ENCODE results near the gene AGO4. TPM values are rescaled to one million over a fixed set of nuclear protein-coding genes. Genes with fewer than 3 reads are reported as not detected.
"Not testable (repeated sequence)": the region's sequence is repeated elsewhere in the genome, so short reads cannot be mapped to it uniquely, and the experiment has no call there.

Gene AGO4
- total RNA-seq, 2 donors from 2014 or later = 6.9 to 11.9 TPM

DNA sequence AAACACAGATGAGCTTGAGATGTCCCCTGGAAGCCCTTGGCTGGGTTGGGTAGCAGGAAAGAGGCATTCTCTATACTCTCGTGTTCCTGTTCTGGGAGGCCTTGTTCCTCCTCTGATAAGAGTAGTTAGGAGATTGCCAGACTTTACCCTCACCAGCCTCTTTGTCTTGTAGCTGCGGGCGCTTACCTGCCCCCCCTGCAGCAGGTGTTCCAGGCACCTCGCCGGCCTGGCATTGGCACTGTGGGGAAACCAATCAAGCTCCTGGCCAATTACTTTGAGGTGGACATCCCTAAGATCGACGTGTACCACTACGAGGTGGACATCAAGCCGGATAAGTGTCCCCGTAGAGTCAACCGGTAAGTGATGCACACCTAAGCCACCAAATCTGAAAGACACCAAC, 80.4 kb downstream of the AGO4 start:
- WGBS, 2 donors = 60 to 76% methylated on average over 9 to 11 of the region's 11 CpGs

DNA sequence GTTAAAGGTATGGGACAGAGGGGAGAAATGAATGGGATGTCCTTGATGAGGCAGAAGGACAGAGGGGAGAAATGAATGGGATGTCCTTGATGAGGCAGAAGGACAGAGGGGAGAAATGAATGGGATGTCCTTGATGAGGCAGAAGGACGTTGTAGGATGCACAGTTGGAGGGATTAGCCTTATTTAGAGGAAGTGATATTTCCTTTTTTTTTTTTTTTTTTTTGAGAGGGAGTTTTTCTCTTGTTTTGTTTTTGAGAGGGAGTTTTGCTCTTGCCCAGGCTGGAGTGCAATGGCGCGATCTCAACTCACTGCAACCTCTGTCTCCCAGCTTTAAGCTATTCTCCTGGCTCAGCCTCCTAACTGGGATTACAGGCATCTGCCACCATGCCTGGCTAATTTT, 81.2 kb downstream of the AGO4 start:
- not testable (repeated sequence) for ATAC-seq, DNase-seq
- H3K36me3 ChIP-seq (replicated peaks in 1 of 2; ENCODE audit: insufficient read depth in 1 of 2, low read depth in 2 of 2) = peaks cover 0 to 14% of the 10 kb centered on the region in 2 donors

More for the DNA sequence above, 80.4 kb downstream of the AGO4 start:
- H3K4me1 ChIP-seq = peaks cover 24% of the 10 kb centered on the region
- intact Hi-C loops (cut with DNase I) = no loop called here
- H3K4me3 ChIP-seq = no peak overlapping the region
- peaks cover 0 to 12% of the 10 kb centered on the region in 2 donors for H3K36me3 ChIP-seq (replicated peaks in 1 of 2; ENCODE audit: insufficient read depth in 1 of 2, low read depth in 2 of 2)
- H3K27me3 ChIP-seq = no peaks in the 10 kb centered on the region
- no peak for ATAC-seq
- H3K27ac ChIP-seq = no peak overlapping the region
- DNase-seq = peak in 1 of 4 donors; percentile 22
- no peak for TF ChIP-seq POLR2A (IDR thresholded peaks at IDR 0.05)
- TF ChIP-seq, protein P1, sequence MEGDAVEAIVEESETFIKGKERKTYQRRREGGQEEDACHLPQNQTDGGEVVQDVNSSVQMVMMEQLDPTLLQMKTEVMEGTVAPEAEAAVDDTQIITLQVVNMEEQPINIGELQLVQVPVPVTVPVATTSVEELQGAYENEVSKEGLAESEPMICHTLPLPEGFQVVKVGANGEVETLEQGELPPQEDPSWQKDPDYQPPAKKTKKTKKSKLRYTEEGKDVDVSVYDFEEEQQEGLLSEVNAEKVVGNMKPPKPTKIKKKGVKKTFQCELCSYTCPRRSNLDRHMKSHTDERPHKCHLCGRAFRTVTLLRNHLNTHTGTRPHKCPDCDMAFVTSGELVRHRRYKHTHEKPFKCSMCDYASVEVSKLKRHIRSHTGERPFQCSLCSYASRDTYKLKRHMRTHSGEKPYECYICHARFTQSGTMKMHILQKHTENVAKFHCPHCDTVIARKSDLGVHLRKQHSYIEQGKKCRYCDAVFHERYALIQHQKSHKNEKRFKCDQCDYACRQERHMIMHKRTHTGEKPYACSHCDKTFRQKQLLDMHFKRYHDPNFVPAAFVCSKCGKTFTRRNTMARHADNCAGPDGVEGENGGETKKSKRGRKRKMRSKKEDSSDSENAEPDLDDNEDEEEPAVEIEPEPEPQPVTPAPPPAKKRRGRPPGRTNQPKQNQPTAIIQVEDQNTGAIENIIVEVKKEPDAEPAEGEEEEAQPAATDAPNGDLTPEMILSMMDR (IDR thresholded peaks at IDR 0.05) = no peak
- no peaks in the 10 kb centered on the region for H3K9me3 ChIP-seq

DNA sequence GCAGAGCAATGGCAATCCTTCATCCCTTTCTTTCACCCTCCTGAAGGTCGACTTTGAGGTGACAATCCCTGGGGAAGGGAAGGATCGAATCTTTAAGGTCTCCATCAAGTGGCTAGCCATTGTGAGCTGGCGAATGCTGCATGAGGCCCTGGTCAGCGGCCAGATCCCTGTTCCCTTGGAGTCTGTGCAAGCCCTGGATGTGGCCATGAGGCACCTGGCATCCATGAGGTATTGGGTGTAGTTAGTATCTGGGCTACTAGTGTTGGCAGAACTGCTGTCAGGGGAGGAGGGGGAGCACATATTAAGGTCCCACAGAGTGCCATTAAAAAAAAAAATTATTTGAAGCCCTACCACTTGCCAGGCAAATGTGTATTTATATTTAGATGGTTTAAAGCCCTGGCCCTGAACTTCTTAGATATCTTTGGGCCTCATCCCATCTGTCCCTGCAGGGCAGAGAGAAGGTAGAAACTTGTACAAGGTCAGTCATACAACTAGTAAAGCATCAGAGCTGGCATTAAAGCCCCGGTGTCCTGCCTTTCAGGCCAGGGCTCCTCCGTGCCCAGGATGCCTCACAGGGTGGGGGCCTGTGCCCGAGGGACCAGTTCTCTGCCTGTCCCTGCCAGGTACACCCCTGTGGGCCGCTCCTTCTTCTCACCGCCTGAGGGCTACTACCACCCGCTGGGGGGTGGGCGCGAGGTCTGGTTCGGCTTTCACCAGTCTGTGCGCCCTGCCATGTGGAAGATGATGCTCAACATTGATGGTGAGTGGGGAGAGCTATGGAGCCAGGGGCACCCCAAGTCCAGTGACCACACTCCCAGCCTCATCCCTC, 85.4 kb downstream of the AGO4 start:
- Histone ChIP-seq H3K9me3 (no peaks in the 10 kb centered on the region), H3K36me3 (replicated peaks in 1 of 2; ENCODE audit: insufficient read depth in 1 of 2, low read depth in 2 of 2) (peaks cover 0 to 21% of the 10 kb centered on the region in 2 donors), H3K4me1 (no peaks in the 10 kb centered on the region), H3K27ac (no peak overlapping the region), H3K4me3 (no peak overlapping the region), H3K27me3 (no peaks in the 10 kb centered on the region)
- WGBS, 2 donors = 96 to 98% methylated on average over 4 to 14 of the region's 14 CpGs
- TF ChIP-seq, protein P1 (IDR thresholded peaks at IDR 0.05) = no peak
- TF ChIP-seq POLR2A (IDR thresholded peaks at IDR 0.05) = no peak
- intact Hi-C loops (cut with DNase I) = no loop called here
- DNase-seq (no peak), ATAC-seq (no peak)

More for the DNA sequence above, 81.2 kb downstream of the AGO4 start:
- intact Hi-C loops (cut with DNase I); H3K27ac ChIP-seq; H3K27me3 ChIP-seq; H3K9me3 ChIP-seq; H3K4me3 ChIP-seq: not testable (repeated sequence)
- peaks cover 23% of the 10 kb centered on the region for H3K4me1 ChIP-seq
- 77 to 89% methylated on average over 3 of the region's 3 CpGs for WGBS, 2 donors

DNA sequence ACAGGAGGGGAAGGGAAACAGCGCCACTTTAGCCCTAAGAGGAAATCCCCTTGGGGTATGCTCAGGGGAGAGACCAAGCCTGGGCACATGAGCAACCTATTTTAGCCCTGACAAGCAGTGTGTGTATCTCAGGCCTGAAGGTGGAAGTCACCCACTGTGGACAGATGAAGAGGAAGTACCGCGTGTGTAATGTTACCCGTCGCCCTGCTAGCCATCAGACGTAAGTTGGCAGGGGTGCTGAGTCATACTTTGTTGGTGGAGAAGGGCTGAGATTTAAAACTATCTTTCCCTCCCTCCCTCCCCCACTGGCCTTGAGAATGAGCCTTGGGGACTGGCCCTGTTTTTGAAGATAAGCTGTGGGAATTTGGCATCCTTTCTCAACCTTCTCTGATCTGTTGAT, 86.4 kb downstream of the AGO4 start:
- Histone ChIP-seq H3K27ac (peak overlapping the region in 1 of 4 donors; percentile 17), H3K36me3 (replicated peaks in 1 of 2; ENCODE audit: insufficient read depth in 1 of 2, low read depth in 2 of 2) (peaks cover 0 to 21% of the 10 kb centered on the region in 2 donors), H3K4me1 (no peaks in the 10 kb centered on the region), H3K4me3 (no peak overlapping the region), H3K9me3 (no peaks in the 10 kb centered on the region), H3K27me3 (no peaks in the 10 kb centered on the region)
- no peak for TF ChIP-seq POLR2A (IDR thresholded peaks at IDR 0.05)
- TF ChIP-seq, protein P1 (IDR thresholded peaks at IDR 0.05) = no peak
- peak; percentile 35 for ATAC-seq
- intact Hi-C loops (cut with DNase I) = no loop called here
- WGBS, 2 donors = 47 to 66% methylated on average over 3 to 6 of the region's 6 CpGs
- DNase-seq = peak in 3 of 4 donors; percentile 18 to 70 (median 33)

DNA sequence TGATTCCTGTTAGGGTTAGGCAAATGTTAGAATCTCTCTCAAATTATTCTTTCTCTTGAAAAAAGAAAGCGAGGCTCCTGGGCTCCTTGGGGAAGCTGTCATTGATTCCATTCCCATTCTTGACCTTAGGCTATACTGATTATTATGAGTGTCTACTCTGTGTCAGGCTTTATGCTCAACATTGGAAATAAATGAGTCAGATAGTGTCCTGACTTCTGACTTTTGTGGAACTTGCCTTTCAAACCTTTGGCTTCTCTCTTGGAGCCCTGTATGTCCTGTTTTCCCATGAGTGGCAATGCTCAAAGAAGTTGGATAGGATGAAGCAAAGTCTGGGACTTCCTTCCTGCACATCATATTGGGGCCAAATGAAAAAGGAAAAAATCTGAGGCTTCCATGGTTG, 86.8 kb downstream of the AGO4 start:
- Histone ChIP-seq H3K27me3 (no peaks in the 10 kb centered on the region), H3K9me3 (no peaks in the 10 kb centered on the region), H3K27ac (no peak overlapping the region), H3K4me3 (no peak overlapping the region), H3K4me1 (no peaks in the 10 kb centered on the region), H3K36me3 (replicated peaks in 1 of 2; ENCODE audit: insufficient read depth in 1 of 2, low read depth in 2 of 2) (peaks cover 0 to 21% of the 10 kb centered on the region in 2 donors)
- intact Hi-C loops (cut with DNase I) = no loop called here
- ATAC-seq (no peak), DNase-seq (no peak)
- TF ChIP-seq, protein P1 (IDR thresholded peaks at IDR 0.05) = no peak
- TF ChIP-seq POLR2A (IDR thresholded peaks at IDR 0.05) = no peak
- WGBS, 2 donors = 93 to 100% methylated on average over 1 of the region's 1 CpG
